T-helper 1 cell (primary cell): Measurements from ENCODE around the gene PGLYRP4.
A peak's percentile ranks its signal among the peaks of the same experiment; 100 is the strongest.
"Not testable (repeated sequence)": the region's sequence is repeated elsewhere in the genome, so short reads cannot be mapped to it uniquely, and the experiment has no call there.

ENCODE experiments used
- DNase-seq, 5 donors: peaks; one replicate each; pipeline ENCODE4 v3.0.0-alpha.2; 2012 to 2020

The PGLYRP4 gene

GRCh38 chr1:153355445-153356071, 6.9 kb upstream of the PGLYRP4 start:
- peak in 2 of 5 donors; percentile 8 to 58 for DNase-seq

GRCh38 chr1:153354515-153355193, 6.0 kb upstream of the PGLYRP4 start:
- DNase-seq = no peak

- no peak for DNase-seq
Measured at GRCh38 chr1:153353226-153353947, 4.7 kb upstream of the PGLYRP4 start.

DNA sequence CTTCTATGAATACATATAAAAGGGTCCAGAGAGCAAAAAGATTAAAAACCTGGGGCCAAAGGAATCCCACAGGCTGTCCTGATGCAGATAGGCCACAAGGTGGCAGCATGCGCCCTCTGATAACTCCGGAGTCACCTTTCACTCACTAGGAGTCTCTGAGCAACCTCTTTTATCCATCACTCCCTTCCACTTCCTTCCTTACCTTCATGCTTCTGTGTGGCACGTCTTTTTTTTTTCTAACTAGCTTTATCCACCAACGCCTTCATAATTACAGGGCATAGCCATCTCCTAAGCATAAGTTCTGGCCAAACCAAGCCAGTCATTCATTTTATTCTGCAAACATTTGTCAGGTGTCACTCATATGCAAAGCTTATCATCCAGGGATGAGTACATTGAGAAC, 3.9 kb upstream of the PGLYRP4 start:
- DNase-seq = peak in 4 of 5 donors; percentile 40 to 59 (median 48)

- DNase-seq = no peak
Measured at GRCh38 chr1:153350321-153350957, 1.8 kb upstream of the PGLYRP4 start.

- no peak for DNase-seq
Measured at GRCh38 chr1:153349363-153350320, 1.0 kb upstream of the PGLYRP4 start.

GRCh38 chr1:153347856-153348255, 785 bp downstream of the PGLYRP4 start:
- DNase-seq = no peak

DNA sequence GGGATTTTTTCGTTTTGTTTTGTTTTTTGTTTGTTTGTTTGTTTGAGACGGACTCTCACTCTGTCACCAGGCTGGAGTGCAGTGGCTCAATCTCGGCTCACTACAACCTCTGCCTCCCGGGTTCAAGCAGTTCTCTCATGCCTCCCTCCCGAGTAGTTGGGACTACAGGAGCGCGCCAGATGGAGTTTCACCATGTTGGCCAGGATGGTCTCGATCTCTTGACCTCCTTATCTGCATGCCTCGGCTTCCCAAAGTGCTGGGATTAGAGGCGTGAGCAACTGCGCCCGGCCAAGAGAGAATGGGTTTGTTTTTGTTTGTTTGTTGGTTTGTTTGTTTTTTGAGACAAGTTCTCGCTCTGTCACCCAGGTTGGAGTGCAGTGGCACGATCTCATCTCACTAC, 1.6 kb downstream of the PGLYRP4 start:
- DNase-seq = not testable (repeated sequence)

DNA sequence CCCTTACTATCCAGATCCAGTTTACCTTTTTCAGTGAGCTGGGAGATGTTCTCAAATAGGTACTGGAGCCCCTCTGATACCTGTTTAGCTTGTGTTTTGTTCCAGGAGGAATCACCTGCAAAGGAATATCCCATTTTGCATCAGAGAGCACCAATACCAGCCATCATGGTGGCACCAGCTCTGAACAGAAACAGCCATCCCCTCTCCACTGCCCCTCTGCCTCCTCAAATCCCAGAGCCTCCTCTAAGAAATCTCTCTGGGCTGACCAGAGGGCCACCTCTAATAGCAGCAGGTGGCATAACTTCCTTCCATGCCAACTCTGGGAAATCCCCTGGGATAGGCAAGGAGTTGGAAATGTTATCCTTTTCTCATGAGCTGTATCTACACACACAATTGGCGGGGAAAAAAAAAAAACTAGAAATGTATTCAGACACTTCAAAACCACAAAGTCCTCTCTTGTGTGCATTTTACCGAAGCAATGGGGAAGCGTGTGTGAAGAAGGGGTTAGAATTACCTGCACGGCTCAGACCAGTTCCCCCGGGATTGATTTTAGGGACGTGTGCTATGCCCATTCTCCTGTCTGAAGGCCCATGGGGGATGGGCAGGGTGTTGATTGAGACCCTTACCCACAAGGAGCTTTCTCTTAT, 2.4 kb downstream of the PGLYRP4 start:
- no peak for DNase-seq

DNA sequence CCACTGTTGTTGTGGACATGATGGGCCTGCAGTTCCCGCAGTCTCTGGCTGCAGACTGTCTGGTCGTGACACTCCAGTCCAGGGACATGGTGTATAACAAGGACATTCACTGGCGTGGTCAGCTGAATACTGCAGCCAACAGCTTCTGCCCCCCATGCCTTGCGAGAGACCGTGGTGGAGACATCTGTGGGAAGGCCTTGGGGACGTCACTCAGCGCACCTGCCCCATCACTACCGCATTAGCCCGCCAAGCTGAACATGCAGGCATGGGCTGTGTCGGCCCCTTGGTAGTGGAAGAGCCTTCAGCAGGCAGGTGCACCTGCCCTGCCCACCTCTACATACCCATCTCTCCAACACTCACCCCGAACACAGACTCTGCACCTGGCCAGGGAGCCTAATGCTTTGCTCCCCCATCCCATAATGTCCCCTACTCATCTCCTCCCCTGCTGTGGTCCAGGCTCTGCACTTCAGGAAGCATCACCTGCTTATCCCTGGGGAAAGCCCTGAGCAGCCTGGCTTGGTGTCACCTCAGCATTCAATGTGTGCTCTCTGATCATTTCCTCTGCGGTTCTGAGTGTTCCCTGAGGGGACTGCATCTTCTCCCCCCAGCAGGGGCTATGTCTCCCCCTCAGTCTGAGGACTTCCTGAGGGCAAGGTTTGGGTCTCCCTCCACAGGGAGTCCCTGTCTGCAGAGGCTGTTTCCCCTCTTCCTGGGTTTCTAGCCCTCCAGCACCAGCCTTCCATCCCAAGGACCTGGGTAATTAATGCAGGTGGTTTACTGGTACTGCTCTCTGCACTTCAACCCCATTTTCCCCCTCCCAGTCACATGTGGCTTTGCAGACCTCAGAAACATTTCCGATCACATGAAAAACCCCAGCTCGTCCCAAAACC, 3.2 kb downstream of the PGLYRP4 start:
- DNase-seq = no peak

- no peak for DNase-seq
Measured at GRCh38 chr1:153344718-153345025, 4.0 kb downstream of the PGLYRP4 start.

DNA sequence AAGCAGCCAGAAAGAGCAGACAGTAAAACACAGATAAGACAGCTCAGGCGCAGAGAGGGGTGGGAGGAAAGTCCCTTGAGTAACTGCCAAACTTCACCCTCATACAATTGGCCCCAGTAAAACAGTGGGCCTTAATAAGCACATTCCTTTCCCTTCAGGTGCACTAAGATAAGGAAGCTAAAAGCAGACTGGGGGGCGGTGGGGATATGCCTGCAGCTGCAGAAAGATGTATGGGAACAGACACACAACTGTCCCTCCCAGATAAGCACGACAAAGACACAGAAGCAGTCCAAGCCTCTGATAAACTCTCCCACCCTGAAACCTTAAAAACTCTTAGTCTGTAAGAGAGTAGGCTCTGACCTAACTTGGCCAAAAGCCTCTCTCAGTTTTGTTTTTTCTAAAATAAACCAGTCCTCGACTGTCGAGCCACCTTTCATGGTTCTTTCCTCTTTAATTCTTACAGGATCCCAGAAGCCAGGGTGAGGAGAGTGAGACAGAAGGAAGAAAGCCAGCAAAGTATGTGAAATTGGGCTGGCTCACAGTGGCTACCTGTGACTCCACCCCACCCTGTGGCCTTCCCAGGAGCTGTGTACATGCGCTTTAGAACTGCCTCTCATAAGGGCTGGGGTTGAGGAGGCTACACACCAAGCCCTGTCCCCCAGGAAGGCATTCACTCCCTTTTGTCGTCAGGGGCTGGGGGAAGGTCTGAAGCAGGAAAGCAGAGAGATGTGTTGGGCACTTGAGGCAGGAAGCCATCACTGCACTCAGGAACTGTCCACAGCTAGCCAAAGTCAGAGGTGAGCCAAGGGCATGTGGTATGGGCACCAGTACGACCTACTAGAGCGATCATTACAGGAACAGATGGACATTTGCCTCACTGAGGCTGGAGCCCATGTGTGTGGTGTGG, 4.6 kb downstream of the PGLYRP4 start:
- peak in 1 of 5 donors; percentile 33 for DNase-seq

DNA sequence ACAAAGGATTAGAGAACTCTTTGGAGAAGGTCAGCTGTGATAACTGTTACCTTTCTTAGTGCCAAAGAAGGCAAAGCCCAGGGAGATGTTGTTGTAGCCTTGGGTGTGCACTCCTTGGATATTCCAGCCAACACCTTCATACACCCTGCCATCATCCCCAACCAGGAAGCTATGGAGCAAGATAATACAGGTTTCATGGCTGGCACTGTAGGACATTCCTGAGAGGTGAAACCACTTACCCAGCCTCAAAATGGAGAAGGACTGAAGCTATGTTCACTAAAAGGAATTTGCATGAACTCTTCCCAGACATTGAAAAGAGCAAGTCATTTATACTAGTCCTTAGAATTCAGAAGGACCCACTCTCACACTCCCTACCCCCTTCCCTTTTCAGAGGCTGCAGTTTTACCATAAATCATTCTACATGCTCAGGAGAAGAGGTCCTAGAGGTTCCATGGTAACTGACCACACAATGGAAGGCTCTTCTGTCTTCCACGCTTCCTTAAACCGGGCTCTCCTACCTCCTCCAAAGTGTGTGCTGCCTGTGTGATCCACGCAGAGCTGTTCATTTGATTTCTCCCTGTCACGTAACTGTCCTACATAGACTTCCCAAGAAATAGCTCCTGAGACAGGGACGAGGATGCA, 5.5 kb downstream of the PGLYRP4 start:
- DNase-seq = no peak

GRCh38 chr1:153342178-153342577, 6.5 kb downstream of the PGLYRP4 start:
- no peak for DNase-seq

DNA sequence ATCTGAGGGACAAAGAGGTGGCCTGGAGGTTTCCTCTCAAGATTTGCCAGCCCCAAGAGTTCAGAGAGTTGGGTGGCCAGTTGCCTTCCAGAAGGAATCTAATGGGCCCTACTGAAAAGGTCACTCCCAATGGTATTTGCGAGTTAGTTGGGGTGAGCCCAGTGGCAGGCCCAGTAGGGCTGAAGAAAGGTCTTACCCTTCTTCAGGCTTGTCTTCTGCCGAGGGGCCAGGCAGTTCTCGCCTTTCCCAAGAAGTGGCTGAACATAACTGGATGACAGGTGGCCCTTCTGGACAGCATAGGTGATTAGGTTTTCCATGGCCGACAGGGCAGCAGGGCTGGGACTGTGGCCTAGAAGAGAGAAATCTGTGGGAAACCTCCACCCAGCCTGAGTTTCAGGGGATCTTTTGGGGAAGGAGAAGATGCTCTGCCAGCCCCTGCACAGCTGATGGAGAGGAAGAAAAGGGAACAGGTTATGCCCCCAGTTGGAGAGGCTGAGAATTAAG, 7.2 kb downstream of the PGLYRP4 start:
- DNase-seq = no peak

DNA sequence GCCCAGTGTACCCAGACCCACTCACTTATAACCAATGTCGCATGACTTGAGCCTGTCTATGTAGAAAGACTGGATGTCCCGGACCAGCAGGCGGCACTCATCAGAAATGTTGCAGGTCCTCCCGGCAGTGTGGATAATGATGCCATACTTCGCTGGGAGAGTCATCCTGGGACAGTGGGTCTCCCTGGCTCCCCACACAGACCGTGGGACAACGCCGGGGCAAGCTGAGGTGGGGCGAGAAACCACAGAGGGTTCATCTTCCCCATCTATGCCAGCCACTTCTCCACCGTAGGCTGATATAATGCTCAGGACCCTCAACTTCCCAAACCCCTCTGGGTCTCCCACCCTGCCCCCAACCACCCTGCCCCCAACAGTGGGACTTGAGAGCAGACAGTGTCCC, 8.3 kb downstream of the PGLYRP4 start:
- DNase-seq = no peak

DNA sequence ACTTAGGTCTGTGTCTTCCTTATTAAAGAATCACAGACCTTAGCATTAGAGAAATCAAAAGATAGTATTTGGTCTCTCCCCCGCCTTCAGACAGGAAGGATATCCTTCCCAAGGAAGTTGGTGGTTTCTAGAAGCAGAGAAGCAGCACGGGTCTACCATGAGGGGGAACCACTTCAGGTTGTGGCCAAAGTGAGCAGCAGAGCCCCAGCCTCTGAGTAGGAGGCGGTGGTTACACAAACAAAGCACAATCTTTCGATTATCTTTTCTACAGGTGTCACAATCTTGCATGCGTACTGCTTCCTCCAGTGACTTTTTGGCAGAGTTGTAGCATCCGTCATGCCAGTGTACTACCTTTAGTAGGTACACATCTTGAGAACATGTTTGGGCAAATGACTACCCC, 8.8 kb downstream of the PGLYRP4 start:
- no peak for DNase-seq

GRCh38 chr1:153337980-153338853, 10.4 kb downstream of the PGLYRP4 start:
- DNase-seq = no peak
